ENCODE data around the gene DGKD.

GRCh38 chr2:233319256-233319655, 35.0 kb upstream of the DGKD start:
- TF ChIP-seq, protein P1, sequence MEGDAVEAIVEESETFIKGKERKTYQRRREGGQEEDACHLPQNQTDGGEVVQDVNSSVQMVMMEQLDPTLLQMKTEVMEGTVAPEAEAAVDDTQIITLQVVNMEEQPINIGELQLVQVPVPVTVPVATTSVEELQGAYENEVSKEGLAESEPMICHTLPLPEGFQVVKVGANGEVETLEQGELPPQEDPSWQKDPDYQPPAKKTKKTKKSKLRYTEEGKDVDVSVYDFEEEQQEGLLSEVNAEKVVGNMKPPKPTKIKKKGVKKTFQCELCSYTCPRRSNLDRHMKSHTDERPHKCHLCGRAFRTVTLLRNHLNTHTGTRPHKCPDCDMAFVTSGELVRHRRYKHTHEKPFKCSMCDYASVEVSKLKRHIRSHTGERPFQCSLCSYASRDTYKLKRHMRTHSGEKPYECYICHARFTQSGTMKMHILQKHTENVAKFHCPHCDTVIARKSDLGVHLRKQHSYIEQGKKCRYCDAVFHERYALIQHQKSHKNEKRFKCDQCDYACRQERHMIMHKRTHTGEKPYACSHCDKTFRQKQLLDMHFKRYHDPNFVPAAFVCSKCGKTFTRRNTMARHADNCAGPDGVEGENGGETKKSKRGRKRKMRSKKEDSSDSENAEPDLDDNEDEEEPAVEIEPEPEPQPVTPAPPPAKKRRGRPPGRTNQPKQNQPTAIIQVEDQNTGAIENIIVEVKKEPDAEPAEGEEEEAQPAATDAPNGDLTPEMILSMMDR (IDR thresholded peaks at IDR 0.05), result no peak
- TF ChIP-seq POLR2A (IDR thresholded peaks at IDR 0.05), result no peak
